Stimulated activated CD4-positive, alpha-beta T cell treated with anti-CD3 and anti-CD28 coated beads, Interleukin-15, amount 100 ng/mL, for 1 hour (primary cell): ENCODE results near the gene SEC16B.

ENCODE experiments used
- DNase-seq, 2 donors: peaks; one replicate each; pipeline ENCODE4 v3.0.0-alpha.2; 2020; ENCODE audit warnings: low read depth in 1 of 2, low spot score in 1 of 2

Gene SEC16B

DNA sequence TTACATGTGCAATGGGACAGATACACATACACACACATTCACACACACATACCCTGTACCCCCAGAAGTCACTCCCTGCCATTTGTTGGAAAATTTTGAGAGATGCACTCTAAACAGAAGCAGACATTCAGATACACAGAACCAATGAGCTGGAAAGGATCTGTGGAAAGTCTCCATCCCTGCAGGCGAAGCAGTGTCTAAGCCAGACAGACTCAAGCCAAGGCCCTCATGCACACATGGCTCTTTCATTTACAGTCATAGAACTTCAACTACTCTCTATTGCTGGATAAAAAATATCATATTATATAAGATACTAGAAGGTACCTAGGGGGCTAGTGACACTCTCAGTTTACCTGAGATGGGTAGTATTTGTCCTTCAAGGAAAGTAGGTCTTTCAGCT, 7.3 kb upstream of the SEC16B start:
- DNase-seq, result no peak

DNA sequence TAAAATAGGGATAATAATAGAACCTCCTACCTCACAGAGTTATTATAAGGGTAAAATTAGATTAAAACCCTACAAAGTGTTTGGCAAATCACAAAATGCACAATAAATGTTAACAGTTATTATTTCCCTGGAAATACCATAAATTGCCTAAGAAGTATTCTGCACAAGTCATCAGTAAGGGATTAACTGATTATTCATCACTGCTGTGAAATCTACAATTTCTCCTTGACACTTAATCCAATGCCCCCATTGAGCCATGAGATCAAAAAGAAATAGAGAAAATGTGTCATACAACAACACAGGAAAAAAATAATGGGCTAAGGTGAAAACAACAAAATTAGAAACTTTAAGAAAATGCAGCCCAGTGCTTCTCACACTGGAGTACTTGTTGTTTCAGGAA, 6.7 kb upstream of the SEC16B start:
- DNase-seq, result no peak

DNA sequence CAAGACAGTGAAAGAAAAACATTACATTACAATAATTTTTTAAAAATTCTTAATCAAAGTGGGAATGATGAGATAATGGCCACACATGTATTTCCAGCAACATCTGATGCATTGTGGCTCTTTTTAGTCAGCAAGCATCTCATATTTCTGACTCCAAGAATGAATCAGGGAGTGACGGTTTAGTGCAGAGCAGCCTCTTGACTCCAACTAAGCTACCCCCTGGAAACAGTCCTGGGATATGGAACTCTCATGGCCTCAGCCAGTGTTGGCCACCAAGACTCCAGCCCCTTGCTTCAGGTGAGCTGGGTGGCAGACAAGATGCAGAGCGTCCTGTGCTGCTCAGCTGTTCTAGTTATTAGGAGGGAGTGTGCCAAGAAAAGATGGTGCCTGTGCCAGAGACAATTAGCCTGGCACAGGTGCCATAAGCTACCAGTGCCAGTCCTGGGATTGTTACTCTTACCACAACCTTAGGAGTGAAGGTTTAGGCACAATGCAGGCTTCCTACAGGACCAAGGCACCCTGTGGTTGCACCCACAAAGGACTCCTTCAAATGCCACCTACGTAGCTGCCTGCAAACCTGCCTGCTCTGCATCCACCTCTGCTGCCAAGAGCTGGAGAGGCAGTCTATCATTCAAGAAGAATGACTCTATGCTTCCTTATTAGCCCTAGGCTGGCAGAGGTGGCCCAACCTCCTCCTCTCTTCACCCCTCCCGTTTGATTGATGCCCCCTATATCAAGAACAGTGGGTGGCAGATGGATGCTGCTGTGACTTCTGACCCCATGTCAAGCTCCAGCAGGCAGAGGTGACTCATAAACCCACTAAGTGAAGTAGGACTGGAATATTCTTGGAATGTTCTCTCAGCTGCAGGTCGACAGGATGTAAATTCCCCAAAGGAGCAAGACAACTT, 6.0 kb upstream of the SEC16B start:
- no peak for DNase-seq

DNA sequence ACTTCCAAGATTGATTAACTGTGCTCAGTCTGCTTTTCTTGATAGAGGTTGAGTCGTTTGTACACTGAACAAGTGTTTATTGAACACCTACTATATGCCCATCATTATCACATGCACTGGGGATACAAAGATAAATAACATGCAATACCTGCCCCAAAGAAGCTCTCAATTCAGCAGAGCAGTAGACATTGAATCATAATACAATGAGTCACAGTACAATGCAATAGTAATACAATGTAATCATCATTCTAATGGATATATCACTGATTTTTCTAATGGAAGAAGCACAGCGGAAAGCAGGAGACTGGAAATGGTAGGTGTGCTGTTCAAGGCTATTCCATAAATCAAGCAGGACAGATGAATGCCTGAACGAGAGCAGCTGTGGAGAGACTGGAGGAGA, 3.7 kb upstream of the SEC16B start:
- DNase-seq, result no peak

DNA sequence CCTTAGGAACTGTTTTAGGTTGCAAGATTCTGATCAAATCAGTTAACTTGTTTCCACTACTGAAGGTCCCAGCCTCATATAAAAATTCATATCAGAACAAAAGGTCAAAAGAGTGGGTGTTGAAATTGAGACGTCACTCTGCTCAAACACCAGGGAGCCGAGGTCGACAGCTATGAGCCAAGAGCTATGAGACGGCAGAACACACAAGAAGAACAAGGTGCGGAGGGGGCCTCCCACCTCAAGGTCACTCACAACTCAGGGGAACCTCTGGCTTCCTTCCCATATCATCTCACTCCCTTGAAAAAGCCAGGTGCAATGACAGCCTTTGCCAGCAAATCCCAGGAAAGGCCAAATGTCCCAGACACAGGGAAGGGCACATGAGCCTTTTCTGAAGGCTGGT, 749 bp downstream of the SEC16B start:
- no peak for DNase-seq

DNA sequence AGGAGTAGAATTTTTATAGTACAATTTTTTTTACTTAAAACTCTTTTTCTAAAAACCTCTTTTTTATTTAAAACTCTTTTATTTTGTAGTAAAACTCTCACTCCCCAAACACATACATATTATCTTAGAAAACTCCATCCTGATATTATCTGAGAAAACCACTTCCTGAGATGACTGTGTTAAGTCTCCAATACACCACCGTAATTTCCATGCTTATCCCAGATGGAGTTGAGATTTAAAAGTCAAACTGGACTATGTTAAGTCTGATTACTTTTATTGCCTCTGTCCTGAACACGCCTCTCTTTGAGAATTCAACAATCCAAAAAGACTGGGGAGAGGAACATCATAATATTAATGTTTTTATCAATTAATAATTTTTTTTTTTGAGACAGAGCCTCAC, 3.7 kb downstream of the SEC16B start:
- no peak for DNase-seq

DNA sequence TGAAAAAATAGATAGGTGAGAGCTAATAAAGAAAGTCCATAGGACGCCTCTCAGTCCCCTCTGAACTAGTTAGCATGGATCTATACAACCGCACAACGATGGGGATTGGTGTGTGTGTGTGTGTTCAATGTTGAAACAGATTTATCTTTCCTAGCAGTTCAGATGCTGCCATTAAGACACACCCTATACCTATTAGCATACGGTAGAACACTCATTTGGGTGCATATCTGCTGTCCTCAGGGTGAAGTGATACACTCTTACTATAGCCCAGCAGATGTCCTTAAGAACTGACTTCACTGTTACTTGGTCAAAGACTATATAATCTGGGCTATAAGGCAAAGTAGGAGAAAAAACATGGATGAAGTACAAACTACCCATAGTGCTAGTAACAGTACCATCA, 4.6 kb downstream of the SEC16B start:
- DNase-seq, result no peak

DNA sequence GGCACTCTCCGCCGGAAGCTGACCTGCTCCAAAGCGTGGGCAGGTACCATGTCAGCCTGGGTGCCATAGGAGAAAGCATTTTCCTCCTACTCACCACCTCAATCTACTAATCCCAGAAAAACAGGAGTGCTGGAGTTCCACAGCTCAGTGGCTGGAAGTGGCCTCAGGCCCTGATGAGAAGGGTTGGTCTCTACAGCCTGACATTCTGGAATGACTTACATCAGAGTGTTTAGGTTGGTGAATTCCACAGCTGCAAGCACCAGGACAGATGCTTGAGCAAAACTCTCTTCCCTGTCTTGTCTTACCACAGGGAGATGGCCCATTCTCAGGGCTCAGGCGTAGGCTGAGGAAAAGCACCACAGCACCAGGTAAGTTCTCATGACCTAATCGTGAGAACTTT, 5.5 kb downstream of the SEC16B start:
- no peak for DNase-seq

DNA sequence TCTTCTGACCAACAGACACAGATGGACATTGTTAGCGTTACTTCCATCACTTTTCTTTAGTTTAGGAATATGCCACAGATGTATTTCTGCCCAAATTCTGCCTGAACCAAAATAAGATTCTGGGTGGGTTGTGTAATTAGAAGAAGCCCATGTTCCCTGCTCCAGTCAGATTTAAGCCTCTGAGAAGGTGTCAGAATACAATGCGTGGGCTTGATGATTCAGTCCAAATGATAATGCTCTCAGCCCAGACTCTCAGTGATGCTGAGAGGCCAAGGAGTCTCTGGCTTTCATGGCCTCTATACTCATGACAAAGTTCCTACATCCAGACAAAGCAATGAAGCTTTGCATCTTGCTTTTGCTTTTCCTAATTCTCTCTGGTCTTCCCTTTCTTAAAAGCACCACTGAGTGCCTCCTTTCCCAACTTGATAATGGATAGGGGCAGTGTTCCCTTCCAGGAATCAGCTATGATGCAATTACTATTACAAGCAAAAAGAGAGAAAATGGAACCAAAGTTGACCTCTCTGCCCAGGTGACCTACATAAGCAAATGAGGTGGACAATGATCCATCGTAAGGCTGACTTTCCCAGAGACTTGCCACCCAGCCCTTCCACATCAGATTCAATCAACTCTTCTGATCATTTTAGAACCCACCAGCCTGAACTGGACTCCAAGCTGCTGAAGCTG, 8.8 kb downstream of the SEC16B start:
- DNase-seq, result no peak

DNA sequence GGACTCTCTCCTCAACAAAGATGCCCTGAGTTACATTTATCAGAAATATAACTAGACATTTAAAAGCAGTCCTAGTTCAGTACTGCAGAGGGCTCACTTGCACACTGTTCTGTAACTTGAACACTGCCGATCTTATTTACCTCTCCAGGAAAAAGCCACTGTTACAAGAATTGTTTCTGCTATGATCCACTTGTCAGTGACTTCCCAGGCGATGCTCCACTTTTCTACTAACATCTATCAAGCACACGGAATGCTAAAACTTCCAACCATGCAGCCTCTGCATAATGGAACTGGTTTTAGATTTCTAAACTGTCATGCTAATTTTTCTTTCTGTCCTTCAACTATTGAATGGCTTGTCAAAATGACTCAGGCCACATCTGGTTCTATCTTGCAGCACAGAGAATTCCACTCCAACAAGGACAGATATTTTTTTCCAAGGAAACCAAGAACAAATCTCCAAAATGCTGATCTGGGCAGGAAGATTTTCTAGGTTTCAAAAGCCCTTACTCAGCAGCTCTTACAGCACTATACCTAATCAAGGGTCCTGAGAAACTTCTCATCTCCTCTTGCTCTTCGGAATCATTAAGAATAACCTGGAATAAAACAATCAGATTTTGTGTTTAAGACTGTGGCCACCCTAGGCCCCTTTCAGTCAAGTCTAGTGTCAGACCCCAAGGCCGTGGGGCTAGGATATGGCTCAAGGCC, 9.9 kb downstream of the SEC16B start:
- DNase-seq, result no peak

DNA sequence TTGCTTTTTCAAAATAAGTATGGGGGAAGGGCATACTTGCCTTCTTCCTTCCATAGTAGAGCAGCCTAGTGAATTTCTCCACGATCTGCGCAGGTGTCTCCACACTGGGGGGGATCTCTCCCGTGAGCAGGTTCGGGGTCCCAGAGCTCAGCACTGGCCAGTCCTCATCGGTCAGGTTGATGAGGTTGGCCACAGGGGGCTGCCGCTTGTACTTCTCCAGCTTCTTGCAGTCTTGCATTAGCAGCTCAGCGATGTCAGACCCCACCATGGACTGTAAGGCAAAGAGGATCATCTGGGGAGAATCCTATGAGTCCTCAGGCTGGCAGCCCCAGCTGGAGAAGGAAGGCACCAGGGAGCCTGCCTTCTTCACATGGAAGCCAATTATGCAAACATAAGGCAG, 11.8 kb downstream of the SEC16B start:
- DNase-seq, result no peak

DNA sequence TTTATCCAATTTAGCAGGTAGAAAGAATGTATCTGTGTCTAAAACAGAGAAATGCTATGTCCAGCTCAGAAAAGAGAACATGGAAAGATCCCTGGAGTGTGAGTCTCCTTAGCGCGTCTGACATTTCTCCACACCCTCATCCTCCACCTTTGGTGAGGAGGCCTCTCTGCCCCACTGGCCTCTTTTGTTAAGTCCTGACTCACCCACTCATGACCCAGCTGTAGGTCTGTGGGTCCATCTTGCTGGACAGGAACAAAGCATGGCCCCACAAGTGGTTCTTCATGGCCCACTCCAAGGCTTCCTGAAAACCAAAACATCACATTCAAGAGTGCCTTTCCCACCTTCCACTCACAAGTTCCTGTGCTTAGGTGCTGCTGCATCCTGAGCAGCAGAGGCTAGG, 15.8 kb downstream of the SEC16B start:
- no peak for DNase-seq

DNA sequence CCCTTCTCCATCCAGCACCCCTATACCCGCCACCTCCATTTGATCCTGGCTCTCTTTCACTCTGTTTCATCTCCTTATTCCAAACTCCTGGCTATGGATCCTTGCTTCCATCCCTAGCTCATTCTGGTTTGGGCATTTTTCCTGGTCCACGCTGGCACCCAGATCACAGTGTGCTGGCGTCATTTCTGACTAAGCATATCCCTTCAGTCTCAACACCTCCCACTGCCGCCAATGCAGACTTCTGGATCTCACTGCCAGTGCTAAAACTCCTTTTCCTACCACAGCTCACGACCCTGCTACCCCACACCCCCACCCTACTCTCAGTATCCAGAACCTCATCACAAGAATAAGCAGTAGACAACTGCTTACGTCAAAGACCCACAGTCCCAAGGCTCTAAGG, 16.3 kb downstream of the SEC16B start:
- no peak for DNase-seq

DNA sequence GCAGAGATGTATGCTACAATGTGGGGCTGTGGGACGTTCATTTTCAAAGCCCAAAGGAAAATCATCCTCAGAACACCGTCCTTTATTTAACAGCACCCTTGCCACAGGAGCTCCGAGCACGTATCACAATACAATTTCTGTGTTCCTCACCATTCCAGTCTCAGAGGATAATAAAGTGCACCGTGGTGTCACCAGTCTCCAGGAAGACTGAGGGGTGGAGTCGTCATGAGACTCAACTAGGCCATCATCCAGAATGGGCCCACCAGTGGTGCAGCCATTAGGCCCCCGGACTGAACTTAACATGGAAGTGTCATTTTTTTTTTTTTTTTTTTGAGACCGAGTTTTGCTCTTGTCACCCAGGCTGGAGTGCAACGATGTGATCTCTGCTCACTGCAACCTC, 17.2 kb downstream of the SEC16B start:
- DNase-seq, result no peak

DNA sequence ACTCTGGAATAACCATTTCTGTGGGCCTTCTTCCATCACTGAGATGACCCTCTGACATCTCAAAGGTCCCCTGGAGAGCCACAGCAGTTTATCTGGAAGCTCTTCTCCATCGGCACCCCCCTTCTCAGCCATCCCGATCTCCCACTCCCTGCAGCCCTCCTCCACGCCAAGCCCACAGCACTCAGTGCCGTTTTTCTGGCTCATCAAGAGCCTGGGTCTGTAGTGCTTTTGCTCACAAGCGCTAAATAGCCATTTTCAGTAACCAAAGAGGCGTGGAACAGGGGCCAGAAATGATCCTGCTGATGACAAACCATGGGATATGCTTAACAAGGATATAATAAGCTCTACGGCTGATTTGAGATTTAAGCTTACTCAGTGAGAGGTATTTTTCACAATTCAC, 17.6 kb downstream of the SEC16B start:
- no peak for DNase-seq

DNA sequence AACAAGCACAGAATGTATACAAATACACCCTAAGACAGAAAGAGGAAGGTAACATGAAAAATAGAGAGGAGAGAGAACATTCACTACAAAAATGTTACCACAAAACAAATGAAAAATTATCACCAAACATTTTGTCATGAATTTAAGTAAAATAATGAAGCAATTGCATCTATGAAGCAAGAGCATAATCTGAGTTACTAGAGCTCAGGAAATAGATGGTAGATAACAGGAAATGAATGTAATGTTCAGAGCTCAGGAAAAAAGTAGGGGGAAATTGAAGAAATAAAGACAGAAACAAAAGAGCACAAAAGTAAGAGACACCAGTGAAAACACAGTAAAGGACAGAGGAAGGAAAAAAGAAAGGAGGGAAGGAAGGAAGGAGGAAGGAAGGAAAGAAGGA, 19.4 kb downstream of the SEC16B start:
- DNase-seq, result no peak

DNA sequence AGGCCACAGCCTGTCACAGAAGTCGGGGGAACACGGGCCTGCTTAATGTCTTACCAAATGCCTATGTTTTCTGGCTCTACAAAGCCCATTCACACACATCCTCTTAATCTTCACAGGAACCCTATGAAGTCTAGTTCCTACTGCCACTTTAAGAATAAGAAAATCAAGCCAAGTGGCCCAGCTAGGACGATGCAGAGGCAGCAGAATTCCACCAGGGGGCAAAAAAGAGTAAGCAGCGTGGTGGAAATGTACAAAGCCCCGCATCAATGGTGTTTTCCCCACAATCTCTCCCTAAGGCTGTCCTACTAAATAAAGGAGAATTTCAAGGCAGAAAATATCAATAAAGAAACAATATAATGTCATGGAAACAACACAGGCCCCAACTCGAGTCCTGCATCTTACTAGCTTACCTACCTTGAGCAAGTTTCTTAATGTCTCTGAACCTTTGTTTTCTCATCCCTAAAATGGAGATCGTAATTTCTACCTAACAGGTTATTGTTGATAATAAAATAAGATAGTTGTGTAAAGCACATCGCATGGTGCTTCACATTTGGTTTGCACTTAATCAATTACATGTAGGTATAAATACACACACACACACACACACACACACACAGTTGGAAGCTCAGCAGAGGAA, 21.4 kb downstream of the SEC16B start:
- DNase-seq, result no peak

DNA sequence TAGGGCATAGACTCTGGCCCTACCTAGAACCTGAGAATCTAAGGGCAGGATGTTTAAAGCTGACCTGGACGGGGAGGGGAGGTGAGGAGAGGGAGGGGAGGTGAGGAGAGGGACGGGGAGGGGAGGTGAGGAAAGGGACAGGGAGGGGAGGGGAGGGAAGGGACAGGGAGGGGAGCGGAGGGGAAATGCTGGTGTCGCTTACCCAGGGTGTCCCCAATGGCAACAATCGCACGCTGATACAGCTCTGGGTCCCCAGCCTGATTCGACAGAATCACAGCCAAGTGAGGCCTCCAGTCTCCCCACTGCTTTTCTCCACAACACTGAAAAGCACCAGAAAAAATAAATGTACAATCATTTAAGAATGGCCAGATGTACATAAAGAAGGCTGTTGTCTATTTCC, 22.2 kb downstream of the SEC16B start:
- DNase-seq, result no peak

DNA sequence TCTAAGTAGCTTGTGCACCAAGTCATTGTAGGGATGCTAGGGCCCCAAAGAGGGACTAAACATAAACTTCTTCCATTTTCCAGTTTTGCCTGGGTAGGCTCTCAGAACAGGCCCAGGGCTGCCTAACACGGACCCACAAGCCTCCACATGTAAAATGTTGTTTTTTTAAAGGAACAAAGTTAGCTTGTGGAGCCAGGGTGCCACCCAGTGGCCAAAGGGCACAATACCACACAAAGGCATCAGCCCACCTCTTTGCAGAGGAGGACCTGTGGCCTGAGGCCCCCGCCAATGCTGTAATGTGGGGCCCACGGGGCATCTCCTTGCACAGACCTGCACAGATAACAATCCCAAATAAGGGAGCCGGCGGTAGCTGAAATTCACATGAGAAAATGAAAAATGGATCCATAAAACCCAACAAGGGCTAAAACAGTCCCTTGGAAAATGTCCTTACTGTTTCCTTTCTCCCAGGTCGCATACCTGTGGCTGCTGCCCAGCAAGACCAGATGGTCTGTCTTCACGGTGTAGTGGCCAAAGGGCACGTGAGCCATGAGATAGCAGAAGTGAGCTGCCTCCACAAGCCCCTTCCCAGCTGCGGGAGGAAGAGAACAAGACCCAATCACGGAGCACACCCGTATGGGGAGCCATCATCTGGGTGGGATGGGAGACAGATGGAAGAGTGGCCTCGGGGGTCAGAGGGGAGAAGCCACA, 23.8 kb downstream of the SEC16B start:
- DNase-seq, result no peak

DNA sequence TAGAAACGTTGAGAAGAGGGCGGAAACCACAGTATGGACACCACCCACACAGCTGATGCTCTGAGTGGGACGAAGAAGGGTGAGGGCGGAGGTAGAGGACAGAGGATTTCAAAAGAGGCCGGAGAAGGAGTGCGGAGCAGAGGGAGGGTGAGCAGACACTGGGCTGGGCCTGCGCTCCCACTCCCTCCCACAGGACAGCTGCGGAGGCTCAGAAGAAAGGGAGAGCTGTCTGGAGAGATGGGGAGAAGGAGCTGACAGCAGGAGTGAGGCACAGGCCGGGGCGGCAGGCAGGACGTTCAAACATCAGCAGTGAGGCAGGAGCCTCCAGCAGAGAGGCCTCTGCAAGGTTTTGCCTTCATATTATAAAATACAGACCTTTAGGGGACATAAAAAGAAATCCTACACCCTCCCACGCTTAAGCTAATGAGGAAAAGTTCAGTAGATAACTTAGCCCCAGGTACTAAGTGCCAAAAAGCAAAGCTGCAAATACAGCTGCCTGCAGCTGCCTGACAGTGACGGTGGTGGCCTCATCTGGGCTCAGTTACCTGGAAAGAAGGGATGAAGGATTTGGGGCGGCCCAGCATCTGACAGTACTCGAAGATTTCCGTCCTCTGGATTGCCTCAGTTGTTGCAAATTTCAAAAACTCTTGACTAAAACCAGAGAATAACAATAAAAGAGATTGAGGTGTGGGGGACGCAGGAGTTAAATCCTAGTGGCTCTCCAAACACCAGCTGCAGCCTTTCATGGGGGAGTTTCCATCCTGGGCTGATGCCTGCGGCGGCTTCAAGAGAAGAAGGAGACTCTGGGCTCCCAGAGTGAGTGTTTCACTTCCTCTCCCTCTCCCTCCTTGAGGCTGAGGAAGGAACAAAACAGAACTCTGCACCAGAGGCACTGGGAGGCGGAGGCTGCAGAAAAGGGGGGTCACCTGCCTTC, 25.6 kb downstream of the SEC16B start:
- DNase-seq, result no peak
